Activated naive CD8-positive, alpha-beta T cell treated with anti-CD3 and anti-CD28 coated beads for 36 hours (primary cell): ENCODE data around the gene EFCAB6. TPM values are rescaled to one million over a fixed set of nuclear protein-coding genes. Genes with fewer than 3 reads are reported as not detected.

ENCODE experiments used
- DNase-seq: peaks from one replicate; pipeline ENCODE4 v3.0.0; 2021
- H3K27ac Mint-ChIP-seq: one replicate; pipeline ENCODE4 v1.8.0; 2022; ENCODE audit warnings: mild to moderate bottlenecking, moderate library complexity, mixed read lengths
- H3K27me3 Mint-ChIP-seq: one replicate; pipeline ENCODE4 v1.8.0; 2022; ENCODE audit warnings: mild to moderate bottlenecking, mixed read lengths
- H3K36me3 Mint-ChIP-seq: one replicate; pipeline ENCODE4 v1.8.0; 2021; ENCODE audit warnings: mild to moderate bottlenecking, mixed read lengths
- H3K4me1 Mint-ChIP-seq: one replicate; pipeline ENCODE4 v1.8.0; 2021; ENCODE audit warnings: mixed read lengths
- H3K4me3 Mint-ChIP-seq: one replicate; pipeline ENCODE4 v1.8.0; 2022; ENCODE audit warnings: mild to moderate bottlenecking, moderate library complexity, mixed read lengths
- H3K9me3 Mint-ChIP-seq: one replicate; pipeline ENCODE4 v1.8.0; 2022; ENCODE audit warnings: mixed read lengths
- total RNA-seq, 2 experiments: library from RNA; stranded (reverse); gene quantifications; one replicate each; pipeline ENCODE4 v1.2.3, GENCODE V29; 2021

EFCAB6 gene
- total RNA-seq, 2 experiments from 2014 or later = 0.36 to 0.37 TPM

- H3K36me3 Mint-ChIP-seq = no peaks in the 10 kb centered on the region
- no peaks in the 10 kb centered on the region for H3K9me3 Mint-ChIP-seq
- H3K27ac Mint-ChIP-seq = no peak overlapping the region
- H3K4me3 Mint-ChIP-seq = no peak overlapping the region
- DNase-seq = no peak
- H3K4me1 Mint-ChIP-seq = peaks cover 6% of the 10 kb centered on the region
- H3K27me3 Mint-ChIP-seq = no peaks in the 10 kb centered on the region
These were observed 326.5 kb downstream of the EFCAB6 start for GRCh38 chr22:43485502-43486089.

DNA sequence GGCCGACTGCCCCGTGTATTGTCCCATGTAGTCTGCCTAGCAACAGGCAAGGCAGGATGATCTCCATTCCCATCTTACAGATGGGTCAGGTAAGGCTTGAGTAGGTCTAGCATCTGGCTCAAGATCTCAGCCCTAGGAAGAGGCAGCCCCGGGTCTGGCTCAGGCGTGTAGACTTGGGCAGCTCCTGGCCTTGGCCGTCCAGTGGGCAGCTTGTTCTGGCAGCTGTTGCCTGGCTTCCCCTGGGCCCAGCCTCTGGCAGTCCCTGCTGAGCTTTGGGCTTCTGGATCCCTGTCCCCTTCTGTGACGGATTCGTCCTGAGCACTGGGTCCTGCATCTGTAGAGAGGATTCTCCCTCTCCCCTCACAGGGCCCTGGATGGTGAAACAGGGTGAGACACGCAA, 327.9 kb downstream of the EFCAB6 start:
- no peak overlapping the region for H3K4me3 Mint-ChIP-seq
- H3K36me3 Mint-ChIP-seq = no peaks in the 10 kb centered on the region
- H3K4me1 Mint-ChIP-seq = peaks cover 9% of the 10 kb centered on the region
- H3K27me3 Mint-ChIP-seq = no peaks in the 10 kb centered on the region
- no peak for DNase-seq
- H3K9me3 Mint-ChIP-seq = no peaks in the 10 kb centered on the region
- H3K27ac Mint-ChIP-seq = no peak overlapping the region

GRCh38 chr22:43483669-43484068, 328.4 kb downstream of the EFCAB6 start:
- Mint-ChIP-seq H3K27ac (no peak overlapping the region), H3K27me3 (no peaks in the 10 kb centered on the region), H3K4me1 (peaks cover 9% of the 10 kb centered on the region), H3K36me3 (no peaks in the 10 kb centered on the region), H3K4me3 (no peak overlapping the region), H3K9me3 (no peaks in the 10 kb centered on the region)
- DNase-seq = no peak

- DNase-seq = no peak
- Mint-ChIP-seq H3K27me3 (no peaks in the 10 kb centered on the region), H3K27ac (no peak overlapping the region), H3K4me1 (peaks cover 9% of the 10 kb centered on the region), H3K9me3 (no peaks in the 10 kb centered on the region), H3K4me3 (no peak overlapping the region), H3K36me3 (no peaks in the 10 kb centered on the region)
These were observed 328.8 kb downstream of the EFCAB6 start for GRCh38 chr22:43483266-43483665.

DNA sequence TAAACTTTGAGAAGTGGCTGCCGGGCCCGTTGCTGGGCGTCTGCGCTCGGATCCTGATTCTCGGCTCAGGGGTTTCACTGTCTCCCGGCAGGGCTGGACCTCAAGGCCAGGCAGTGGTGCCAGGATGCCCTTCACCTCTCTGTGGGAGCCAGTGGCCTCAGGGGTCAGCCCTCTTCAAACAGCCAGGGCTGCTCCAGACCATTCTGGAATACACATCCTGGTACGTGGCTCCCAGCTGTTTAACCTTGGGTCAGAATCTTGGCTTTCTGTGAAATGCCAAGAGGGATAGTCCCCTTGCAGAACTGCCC, 329.8 kb downstream of the EFCAB6 start:
- H3K27me3 Mint-ChIP-seq = no peaks in the 10 kb centered on the region
- no peak overlapping the region for H3K4me3 Mint-ChIP-seq
- H3K4me1 Mint-ChIP-seq = peaks cover 9% of the 10 kb centered on the region
- no peaks in the 10 kb centered on the region for H3K9me3 Mint-ChIP-seq
- H3K36me3 Mint-ChIP-seq = no peaks in the 10 kb centered on the region
- no peak overlapping the region for H3K27ac Mint-ChIP-seq
- DNase-seq = no peak

DNA sequence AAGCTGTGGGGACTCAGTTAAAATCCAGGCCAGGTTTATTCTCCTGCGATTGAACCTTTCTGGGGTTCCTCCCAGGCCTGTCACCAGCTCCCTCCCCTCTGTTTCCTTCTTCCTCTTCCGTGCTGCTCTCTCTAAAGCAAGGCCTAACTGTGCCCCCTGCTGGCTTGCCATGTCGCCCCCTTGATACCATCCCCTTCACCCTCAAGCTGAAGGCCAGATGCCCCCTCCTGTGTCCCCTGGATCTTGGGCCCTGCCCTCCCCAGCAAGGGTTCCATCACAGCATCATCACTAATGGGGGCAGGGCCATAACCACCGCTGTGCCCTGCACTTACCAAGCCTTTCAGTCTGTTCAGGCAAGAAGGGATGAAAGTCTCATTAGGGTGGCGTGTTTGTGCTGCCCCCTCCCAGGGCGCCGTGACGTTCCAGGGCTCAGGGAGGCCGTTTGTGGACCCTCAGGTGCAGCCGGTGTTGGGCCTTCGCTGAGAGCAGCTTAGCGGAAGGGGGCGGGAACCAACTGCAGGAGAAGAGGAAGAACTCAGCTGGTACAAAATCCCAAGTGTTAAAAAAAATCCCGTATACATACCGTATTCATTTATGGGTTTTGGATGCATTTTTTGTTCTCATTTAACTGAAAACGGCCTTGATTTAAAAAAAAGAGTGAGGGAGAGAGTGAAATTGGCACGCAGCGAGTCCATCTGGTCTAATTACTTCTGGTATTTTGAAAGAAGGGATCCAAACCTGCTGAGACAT, 330.4 kb downstream of the EFCAB6 start:
- DNase-seq = peak; percentile 21
- Mint-ChIP-seq H3K27ac (peak overlapping the region; percentile 76), H3K27me3 (no peaks in the 10 kb centered on the region), H3K9me3 (no peaks in the 10 kb centered on the region), H3K36me3 (no peaks in the 10 kb centered on the region), H3K4me3 (peak overlapping the region; percentile 55), H3K4me1 (peaks cover 9% of the 10 kb centered on the region)

DNA sequence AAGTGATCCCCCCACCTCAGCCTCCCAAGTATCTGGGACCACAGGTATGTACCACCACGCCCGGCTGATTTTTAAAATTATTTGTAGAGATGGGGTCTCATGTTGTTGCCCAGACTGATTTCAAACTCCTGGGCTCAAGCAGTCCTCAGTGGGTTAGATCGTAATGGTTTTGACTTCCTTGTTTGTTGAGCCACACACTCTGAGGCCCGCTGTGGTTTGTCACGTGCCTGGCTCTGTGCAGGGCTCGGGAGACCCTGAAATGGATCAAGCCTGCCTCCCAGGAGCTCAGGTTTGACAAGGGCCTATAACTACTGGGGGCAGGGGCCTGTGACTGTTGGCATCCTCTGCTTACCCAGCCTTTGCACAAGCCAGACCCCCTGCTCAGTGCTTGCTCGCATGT, 332.1 kb downstream of the EFCAB6 start:
- H3K4me3 Mint-ChIP-seq = no peak overlapping the region
- no peak for DNase-seq
- no peaks in the 10 kb centered on the region for H3K9me3 Mint-ChIP-seq
- H3K27me3 Mint-ChIP-seq = no peaks in the 10 kb centered on the region
- H3K27ac Mint-ChIP-seq = no peak overlapping the region
- no peaks in the 10 kb centered on the region for H3K36me3 Mint-ChIP-seq
- peaks cover 9% of the 10 kb centered on the region for H3K4me1 Mint-ChIP-seq

GRCh38 chr22:43479301-43479950, 332.7 kb downstream of the EFCAB6 start:
- no peak overlapping the region for H3K4me3 Mint-ChIP-seq
- no peaks in the 10 kb centered on the region for H3K27me3 Mint-ChIP-seq
- no peak for DNase-seq
- peaks cover 9% of the 10 kb centered on the region for H3K4me1 Mint-ChIP-seq
- H3K36me3 Mint-ChIP-seq = no peaks in the 10 kb centered on the region
- H3K27ac Mint-ChIP-seq = no peak overlapping the region
- no peaks in the 10 kb centered on the region for H3K9me3 Mint-ChIP-seq

Other genes starting within 250 kb of the EFCAB6 start
- under 1 TPM in 1 of 2 experiments, not detected in 1; 0.29 TPM for gene SULT4A1, start 50.2 kb upstream of the EFCAB6 start, total RNA-seq
- gene PNPLA5, start 79.7 kb upstream of the EFCAB6 start, total RNA-seq = not detected
- under 1 TPM; 0.39 to 0.52 TPM for gene PNPLA3, start 111.5 kb upstream of the EFCAB6 start, total RNA-seq
- 10 to 100 TPM; 59.0 to 62.3 TPM for gene SAMM50, start 143.1 kb upstream of the EFCAB6 start, total RNA-seq
- gene PARVB, start 212.0 kb upstream of the EFCAB6 start, total RNA-seq = 10 to 100 TPM; 71.4 to 71.5 TPM